Measurements from ENCODE around the gene MCU. TPM values are rescaled to one million over a fixed set of nuclear protein-coding genes. Genes with fewer than 3 reads are reported as not detected.
"Not testable (repeated sequence)": the region's sequence is repeated elsewhere in the genome, so short reads cannot be mapped to it uniquely, and the experiment has no call there.

The MCU gene
- total RNA-seq, 4 donors from 2014 or later: 17.6 to 24.9 (median 20.3) TPM

DNA sequence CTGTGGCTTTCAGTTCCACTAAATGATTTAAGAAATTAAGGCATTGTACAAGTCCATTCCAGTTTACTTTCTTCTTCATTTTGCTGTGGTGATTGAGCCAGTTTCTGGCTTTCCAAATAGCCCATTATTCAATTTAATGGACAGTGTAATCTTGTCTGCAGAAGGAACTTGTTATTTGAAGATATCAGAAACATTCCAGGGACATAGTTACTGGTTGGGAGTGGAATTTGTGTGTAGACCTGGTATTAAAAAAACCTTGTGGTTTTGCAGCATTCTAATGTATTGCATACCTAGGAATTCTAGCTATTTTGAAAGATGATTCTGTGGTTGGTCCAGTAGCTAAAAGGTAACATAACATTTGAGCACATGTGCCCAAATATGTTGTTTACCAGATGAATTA is 72.2 kb downstream of the MCU start:
- H3K4me3 ChIP-seq: no peak overlapping the region
- no peaks in the 10 kb centered on the region for H3K4me1 ChIP-seq
- H3K36me3 ChIP-seq: no peaks in the 10 kb centered on the region
- H3K27me3 ChIP-seq: no peaks in the 10 kb centered on the region
- H3K27ac ChIP-seq: no peak overlapping the region
- no peak for TF ChIP-seq POLR2A (IDR thresholded peaks at IDR 0.05)
- no peak for TF ChIP-seq EP300 (IDR thresholded peaks at IDR 0.05)
- TF ChIP-seq, protein P1, sequence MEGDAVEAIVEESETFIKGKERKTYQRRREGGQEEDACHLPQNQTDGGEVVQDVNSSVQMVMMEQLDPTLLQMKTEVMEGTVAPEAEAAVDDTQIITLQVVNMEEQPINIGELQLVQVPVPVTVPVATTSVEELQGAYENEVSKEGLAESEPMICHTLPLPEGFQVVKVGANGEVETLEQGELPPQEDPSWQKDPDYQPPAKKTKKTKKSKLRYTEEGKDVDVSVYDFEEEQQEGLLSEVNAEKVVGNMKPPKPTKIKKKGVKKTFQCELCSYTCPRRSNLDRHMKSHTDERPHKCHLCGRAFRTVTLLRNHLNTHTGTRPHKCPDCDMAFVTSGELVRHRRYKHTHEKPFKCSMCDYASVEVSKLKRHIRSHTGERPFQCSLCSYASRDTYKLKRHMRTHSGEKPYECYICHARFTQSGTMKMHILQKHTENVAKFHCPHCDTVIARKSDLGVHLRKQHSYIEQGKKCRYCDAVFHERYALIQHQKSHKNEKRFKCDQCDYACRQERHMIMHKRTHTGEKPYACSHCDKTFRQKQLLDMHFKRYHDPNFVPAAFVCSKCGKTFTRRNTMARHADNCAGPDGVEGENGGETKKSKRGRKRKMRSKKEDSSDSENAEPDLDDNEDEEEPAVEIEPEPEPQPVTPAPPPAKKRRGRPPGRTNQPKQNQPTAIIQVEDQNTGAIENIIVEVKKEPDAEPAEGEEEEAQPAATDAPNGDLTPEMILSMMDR (IDR thresholded peaks at IDR 0.05): no peak
- no peak for TF ChIP-seq POLR2AphosphoS5 (IDR thresholded peaks at IDR 0.05)
- no peaks in the 10 kb centered on the region for H3K9me3 ChIP-seq
- no peak for ATAC-seq

DNA sequence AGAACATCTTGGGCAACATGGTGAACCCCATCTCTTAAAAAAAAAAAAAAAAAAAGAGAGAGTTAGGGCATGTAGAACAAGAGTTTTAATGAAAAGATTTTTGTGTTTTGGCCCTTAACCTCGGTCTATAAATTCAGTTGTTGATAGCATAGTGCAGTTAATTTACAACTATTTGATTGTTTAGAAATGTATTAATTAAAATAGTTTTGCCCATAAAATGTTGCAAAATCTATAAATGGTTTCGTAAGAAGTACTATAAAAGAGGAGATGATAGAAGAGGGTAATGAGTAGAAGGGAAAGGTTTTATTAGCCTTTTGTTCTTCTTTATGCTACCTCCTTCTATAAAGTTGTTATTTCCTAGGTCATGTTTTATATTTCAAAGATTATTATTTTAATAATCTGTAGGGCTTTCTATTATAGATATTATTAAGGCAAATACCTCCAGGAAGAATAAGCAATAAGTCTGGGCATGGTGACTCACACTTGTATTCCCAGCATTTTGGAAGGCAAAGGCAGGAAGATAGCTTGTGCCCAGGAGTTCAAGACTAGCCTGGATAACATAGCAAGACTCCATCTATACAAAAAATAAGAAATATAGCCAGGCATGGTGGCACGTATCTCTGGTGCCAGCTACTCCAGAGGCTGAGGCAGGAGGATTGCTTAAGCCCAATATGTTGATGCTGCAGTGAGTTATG is 73.3 kb downstream of the MCU start:
- H3K36me3 ChIP-seq: no peaks in the 10 kb centered on the region
- WGBS, 2 donors (ENCODE audit: low coverage in 1 of 2): 96 to 97% methylated on average over 3 of the region's 3 CpGs
- ATAC-seq: no peak
- TF ChIP-seq POLR2AphosphoS5 (IDR thresholded peaks at IDR 0.05): no peak
- TF ChIP-seq EP300 (IDR thresholded peaks at IDR 0.05): no peak
- no peaks in the 10 kb centered on the region for H3K27me3 ChIP-seq
- no peak overlapping the region for H3K4me3 ChIP-seq
- no peaks in the 10 kb centered on the region for H3K4me1 ChIP-seq
- no peak overlapping the region for H3K27ac ChIP-seq
- no peaks in the 10 kb centered on the region for H3K9me3 ChIP-seq

DNA sequence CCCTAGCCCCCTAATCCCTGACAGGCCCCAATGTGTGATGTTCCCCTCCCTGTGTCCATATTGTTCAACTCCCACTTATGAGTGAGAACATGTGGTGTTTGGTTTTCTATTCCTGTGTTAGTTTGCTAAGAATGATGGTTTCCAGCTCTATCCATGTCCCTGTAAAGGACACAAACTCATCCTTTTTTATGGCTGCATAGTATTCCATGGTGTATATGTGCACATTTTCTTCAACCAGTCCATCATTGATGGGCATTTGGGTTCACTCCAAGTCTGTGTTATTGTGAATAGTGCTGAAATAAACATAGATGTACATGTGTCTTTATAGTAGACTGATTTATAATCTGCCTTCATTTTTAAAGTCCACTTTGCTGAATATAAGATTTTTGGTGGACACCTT is 79.3 kb downstream of the MCU start:
- peaks cover 0 to 10% (median 0%) of the 10 kb centered on the region in 3 donors for H3K9me3 ChIP-seq
- ATAC-seq, H3K27me3 ChIP-seq, H3K27ac ChIP-seq, H3K4me3 ChIP-seq, H3K36me3 ChIP-seq, H3K4me1 ChIP-seq: not testable (repeated sequence)

DNA sequence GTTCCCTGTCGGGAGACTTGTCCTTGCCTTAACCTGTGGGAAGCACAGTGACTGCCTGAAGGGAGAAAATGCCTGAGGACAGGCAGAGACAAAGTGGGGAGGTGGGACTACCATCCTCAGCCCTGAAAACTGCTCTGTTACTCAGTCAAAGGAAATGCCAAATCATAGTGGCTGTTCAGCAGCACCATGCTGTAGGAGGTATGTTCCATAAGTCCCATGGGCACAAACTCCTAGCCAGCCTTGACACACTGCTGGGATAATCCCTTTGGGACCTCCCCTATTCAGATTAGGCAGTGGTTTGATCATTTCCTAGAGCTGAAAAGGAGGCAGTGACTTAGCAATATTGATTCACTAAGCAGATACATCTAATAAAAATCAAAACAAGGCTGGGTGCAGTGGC is 80.1 kb downstream of the MCU start:
- ATAC-seq: no peak
- Histone ChIP-seq H3K27me3 (no peaks in the 10 kb centered on the region), H3K9me3 (peaks cover 0 to 10% (median 0%) of the 10 kb centered on the region in 3 donors), H3K36me3 (no peaks in the 10 kb centered on the region), H3K4me3 (no peak overlapping the region), H3K27ac (no peak overlapping the region), H3K4me1 (no peaks in the 10 kb centered on the region)
- no CpG with 5 or more reads among the region's 1 CpG for WGBS, 2 donors (ENCODE audit: low coverage in 1 of 2)
- TF ChIP-seq EP300 (IDR thresholded peaks at IDR 0.05) (no peak), POLR2A (IDR thresholded peaks at IDR 0.05) (no peak), POLR2AphosphoS5 (IDR thresholded peaks at IDR 0.05) (no peak)
- TF ChIP-seq, protein P1 (IDR thresholded peaks at IDR 0.05): no peak

DNA sequence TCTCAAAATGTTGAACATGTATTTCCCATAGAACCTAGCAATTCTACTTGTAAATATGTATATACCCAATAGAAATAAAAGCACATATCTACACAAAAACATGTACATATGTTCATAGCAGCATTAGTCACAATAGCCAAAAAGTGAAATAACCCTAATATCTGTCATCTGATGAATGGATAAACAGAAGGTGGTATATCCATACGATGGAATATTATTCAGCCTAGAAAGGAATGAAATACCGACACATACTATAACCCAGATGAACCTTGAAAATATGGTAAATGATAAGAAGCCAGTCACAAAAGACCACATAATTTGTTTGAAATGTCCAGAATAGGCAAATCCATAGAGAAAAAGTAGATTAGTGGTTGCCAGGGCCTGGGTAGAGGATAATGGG is 87.9 kb downstream of the MCU start:
- no peaks in the 10 kb centered on the region for H3K36me3 ChIP-seq
- no peak overlapping the region for H3K27ac ChIP-seq
- no peak overlapping the region for H3K4me3 ChIP-seq
- no peaks in the 10 kb centered on the region for H3K9me3 ChIP-seq
- TF ChIP-seq, protein P1 (IDR thresholded peaks at IDR 0.05): no peak
- TF ChIP-seq POLR2A (IDR thresholded peaks at IDR 0.05) (no peak), EP300 (IDR thresholded peaks at IDR 0.05) (no peak), POLR2AphosphoS5 (IDR thresholded peaks at IDR 0.05) (no peak)
- peaks cover 6 to 25% (median 16%) of the 10 kb centered on the region in 3 donors for H3K4me1 ChIP-seq
- 100% methylated on average over 2 of the region's 2 CpGs for WGBS, 2 donors (ENCODE audit: low coverage in 1 of 2)
- ATAC-seq: no peak
- H3K27me3 ChIP-seq: no peaks in the 10 kb centered on the region

DNA sequence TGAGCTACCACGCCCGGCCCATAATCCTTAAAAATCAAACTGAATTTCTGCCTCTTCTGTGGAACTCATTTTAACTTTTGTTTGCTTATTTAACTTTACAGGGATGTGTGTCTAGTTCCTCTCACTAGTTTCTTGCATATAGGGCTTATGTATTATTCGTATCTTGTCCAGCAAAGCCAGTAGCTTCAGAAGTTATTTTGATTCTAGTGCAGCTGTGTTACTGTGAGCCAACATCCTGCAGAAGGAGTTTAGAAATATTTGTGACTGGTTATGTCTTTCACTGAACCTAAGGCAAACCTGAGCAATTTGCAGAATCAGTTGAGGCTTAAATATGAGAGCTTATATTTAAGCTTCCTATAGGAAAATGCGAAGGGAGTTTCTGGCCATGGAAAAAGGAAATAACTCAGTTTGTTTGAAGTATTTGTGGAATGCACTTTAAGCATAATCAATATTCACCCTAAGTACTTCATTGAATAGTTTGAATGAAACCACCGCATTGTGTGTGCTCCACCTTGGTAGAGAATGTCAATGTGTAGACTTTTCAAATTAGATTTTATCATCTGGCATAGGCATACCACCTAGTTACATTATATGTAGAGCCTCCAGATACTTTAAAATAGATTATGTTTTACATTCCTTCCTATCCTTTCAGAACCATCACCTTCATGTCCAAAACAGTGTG is 90.8 kb downstream of the MCU start:
- H3K36me3 ChIP-seq: no peaks in the 10 kb centered on the region
- peaks cover 12 to 39% (median 18%) of the 10 kb centered on the region in 3 donors for H3K4me1 ChIP-seq
- WGBS, 2 donors (ENCODE audit: low coverage in 1 of 2): 67 to 78% methylated on average over 3 to 5 of the region's 5 CpGs
- ATAC-seq: no peak
- no peaks in the 10 kb centered on the region for H3K9me3 ChIP-seq
- no peak overlapping the region for H3K27ac ChIP-seq
- TF ChIP-seq EP300 (IDR thresholded peaks at IDR 0.05) (no peak), POLR2A (IDR thresholded peaks at IDR 0.05) (no peak), POLR2AphosphoS5 (IDR thresholded peaks at IDR 0.05) (no peak)
- TF ChIP-seq, protein P1 (IDR thresholded peaks at IDR 0.05): no peak
- H3K4me3 ChIP-seq: no peak overlapping the region
- no peaks in the 10 kb centered on the region for H3K27me3 ChIP-seq

Measured in gastroesophageal sphincter (tissue), 4 donors.